Measurements from ENCODE around the gene MXRA7. TPM values are rescaled to one million over a fixed set of nuclear protein-coding genes. Genes with fewer than 3 reads are reported as not detected.

Gene MXRA7
- total RNA-seq, 4 donors from 2014 or later: 124 to 243 (median 165) TPM

DNA sequence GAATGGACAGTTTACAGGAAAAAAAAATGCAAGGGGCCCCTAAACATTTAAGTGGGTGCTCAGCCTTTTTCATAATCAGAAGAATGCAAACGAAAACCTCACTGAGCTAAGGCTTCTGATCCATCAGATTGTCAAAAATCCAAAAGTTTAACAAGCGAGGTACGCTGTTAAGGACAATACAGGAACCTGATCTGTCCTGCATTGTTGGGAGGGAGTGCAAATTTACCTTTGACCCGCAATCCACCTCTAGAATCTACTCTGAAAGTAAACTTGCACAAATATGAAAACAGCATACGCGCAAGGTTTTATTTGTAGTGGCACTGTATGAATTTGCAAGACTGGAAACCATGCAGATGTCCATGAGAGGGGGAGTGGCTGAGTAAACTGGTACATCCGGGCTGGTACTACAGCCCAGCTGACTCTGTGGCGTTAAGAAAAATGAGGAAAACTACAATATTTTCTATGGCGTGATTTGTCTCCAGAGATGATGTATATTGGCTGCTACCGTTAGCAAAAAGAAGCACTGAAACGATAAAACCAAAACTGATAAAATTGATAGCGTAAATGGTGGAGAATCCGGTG lies 38.4 kb downstream of the MXRA7 start:
- TF ChIP-seq, protein P1, sequence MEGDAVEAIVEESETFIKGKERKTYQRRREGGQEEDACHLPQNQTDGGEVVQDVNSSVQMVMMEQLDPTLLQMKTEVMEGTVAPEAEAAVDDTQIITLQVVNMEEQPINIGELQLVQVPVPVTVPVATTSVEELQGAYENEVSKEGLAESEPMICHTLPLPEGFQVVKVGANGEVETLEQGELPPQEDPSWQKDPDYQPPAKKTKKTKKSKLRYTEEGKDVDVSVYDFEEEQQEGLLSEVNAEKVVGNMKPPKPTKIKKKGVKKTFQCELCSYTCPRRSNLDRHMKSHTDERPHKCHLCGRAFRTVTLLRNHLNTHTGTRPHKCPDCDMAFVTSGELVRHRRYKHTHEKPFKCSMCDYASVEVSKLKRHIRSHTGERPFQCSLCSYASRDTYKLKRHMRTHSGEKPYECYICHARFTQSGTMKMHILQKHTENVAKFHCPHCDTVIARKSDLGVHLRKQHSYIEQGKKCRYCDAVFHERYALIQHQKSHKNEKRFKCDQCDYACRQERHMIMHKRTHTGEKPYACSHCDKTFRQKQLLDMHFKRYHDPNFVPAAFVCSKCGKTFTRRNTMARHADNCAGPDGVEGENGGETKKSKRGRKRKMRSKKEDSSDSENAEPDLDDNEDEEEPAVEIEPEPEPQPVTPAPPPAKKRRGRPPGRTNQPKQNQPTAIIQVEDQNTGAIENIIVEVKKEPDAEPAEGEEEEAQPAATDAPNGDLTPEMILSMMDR (IDR thresholded peaks at IDR 0.05; ENCODE audit: low read depth): no peak

DNA sequence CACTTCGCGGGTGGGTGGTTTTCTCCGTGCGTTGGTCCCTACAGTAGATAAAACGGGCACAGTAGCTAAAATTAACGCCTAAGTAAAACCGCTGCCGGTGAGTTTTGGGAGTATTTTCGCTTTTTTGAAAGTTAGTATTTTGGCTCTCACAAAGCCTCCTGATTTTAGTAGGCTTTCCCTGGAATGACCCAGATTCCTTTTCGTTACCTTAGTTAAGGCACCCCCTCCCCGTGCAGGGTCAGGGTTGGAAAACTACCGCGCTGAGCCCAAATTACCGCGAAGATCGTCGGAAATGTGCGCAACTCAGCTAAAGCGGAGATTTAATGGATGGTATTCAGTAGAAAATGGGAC lies 38.9 kb downstream of the MXRA7 start:
- TF ChIP-seq, protein P1 (IDR thresholded peaks at IDR 0.05; ENCODE audit: low read depth): no peak

DNA sequence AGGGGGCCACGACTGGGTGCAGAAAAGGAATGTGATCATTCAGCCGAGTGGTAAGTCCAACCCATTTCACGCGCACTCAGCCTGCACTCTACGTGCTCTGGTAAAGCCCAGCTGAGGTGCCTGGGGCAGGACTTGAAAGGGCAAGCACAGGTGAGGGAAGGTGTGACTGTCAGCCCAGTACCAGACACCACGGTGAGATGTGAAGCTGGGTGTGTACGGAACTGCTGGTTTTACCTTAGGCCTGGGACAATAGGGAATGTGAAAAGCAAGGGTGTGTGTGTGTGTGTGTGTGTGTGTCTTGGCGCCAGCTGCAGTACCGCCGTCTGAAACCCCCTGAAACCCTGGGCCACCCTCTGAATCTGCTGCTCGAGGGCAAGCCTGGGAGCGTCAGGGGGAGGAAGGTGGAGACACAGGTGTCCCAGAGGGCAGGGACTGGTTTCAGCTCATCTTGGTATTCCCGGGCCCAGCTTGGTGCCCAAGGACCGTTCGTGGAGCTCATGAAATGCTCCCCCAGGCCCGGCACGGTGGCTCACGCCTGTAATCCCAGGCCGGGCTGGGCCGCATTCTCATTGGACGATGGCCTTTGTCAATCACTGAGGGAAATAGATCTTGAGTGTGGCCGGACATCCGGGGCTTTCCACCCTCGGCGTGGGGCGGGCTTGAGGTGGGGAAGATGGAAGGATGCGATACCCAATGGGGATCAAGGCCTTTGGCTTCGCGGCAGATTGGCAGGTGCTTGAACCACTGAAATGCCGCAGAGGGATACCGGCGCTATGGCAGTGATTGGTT lies 39.4 kb downstream of the MXRA7 start:
- TF ChIP-seq, protein P1 (IDR thresholded peaks at IDR 0.05; ENCODE audit: low read depth): no peak

DNA sequence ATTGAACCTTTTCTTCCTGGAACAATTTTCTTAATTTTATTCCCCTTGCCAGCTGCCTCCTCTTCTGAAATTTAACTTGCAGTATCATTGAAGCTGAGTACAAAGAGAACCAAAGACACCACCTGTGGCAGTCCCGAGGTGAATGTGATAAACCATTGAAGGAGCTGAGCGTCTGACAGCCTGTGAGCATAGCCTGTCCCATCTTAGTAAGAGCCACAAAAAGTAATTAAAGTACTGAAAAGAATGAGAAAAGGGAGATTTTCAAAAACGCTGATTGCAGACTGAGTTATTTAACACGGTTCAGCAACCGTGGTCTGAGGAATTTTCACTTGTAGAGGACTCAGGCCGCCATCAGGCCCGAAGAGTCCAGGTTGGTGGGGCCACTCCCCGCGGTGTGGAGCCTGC lies 40.0 kb downstream of the MXRA7 start:
- TF ChIP-seq, protein P1 (IDR thresholded peaks at IDR 0.05; ENCODE audit: low read depth): no peak

DNA sequence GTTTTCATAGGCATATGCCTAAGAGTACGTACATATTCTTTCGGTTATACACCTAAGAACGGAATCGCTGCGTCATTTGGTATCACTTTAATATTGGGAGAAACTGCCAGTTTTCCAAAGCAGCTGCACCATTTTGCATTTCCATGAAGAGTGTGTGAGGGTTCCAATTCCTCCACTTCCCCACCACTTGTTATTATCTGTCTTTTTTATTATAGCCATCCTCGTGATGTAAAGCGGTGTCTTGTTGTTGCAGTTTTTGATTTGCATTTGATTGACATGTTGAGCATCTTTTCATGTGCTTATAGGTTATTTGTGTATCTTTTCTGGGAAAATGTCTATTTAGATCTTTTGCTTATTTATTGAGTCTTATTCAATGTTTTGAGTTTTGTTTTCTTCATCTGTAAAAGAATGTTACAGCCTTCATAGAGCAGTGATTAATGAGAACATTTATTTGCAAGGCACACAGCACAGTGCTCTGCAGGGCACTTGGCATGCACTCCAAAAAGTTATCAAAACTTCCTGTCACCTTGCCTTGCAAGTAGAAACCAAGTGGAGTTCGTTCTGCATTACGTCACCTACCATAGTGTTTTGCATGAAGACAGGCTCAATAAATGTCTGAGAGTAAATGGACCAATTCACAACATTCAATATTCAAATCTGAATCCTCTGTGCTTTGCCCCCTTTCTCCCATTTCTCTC lies 40.6 kb downstream of the MXRA7 start:
- TF ChIP-seq, protein P1 (IDR thresholded peaks at IDR 0.05; ENCODE audit: low read depth): no peak

DNA sequence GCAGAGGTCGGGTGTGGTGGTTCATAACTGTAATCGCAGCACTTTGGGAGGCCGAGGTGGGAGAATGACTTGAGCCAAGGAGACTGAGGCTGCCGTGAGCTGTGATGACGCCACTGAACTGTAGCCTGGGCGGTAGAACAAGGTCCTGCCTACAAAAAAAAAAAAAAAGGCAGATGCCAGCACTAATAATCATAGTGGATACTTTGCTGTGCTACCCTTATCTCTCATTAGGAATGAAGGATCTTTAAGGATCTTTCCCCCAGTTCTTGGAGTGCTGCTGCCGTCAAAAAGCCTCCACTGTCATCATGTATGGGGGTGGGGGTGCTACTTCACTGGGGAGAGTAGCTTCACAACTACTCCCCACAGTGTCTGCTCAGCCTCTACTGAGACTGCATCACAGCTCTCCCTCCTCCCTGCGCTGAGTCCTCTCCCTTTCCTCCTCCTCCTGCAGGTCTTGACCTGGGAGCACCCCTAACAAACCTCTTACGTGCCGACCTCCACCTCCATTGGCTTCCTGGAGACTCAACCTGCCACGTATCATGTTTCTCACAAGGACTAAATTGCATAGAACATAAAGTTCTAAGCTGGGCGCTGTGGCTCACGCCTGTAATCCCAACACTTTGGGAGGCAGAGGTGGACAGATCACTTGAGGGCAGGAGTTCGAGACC lies 42.8 kb downstream of the MXRA7 start:
- TF ChIP-seq, protein P1 (IDR thresholded peaks at IDR 0.05; ENCODE audit: low read depth): no peak

DNA sequence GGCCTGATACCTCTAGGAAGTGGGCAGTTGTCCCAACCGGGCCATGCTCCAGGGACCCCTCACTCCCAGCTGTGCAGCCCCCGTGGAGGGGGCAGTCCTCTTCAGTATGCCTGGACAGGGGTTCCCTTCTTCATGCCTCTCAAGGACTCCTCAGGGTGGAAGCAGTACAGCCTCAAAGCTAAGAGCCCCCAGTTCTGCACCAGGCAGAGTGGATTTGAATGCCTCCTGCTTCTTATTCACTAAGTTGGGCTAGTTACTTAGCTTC lies 43.3 kb downstream of the MXRA7 start:
- TF ChIP-seq, protein P1 (IDR thresholded peaks at IDR 0.05; ENCODE audit: low read depth): no peak

All from subcutaneous adipose tissue (tissue), 4 donors.